Measurements from ENCODE around the gene OR5K3. TPM values are rescaled to one million over a fixed set of nuclear protein-coding genes. Genes with fewer than 3 reads are reported as not detected.

OR5K3 gene
- total RNA-seq, 4 donors from 2014 or later: not detected

GRCh38 chr3:98434412-98434811 lies 43.9 kb downstream of the OR5K3 start:
- intact Hi-C loops (cut with DNase I; ENCODE audit: low total_unique reads): no loop called here
- no peak overlapping the region for H3K4me3 ChIP-seq (ENCODE audit: low read depth, poor library complexity, severe bottlenecking)
- WGBS, 2 donors: 69 to 77% methylated on average over 4 of the region's 4 CpGs
- TF ChIP-seq CTCF (IDR thresholded peaks at IDR 0.05) (no peak), POLR2A (IDR thresholded peaks at IDR 0.05) (no peak)
- DNase-seq (ENCODE audit: low spot score in 2 of 2): no peak

- H3K4me3 ChIP-seq (ENCODE audit: low read depth, poor library complexity, severe bottlenecking): no peak overlapping the region
- no peak for TF ChIP-seq CTCF (IDR thresholded peaks at IDR 0.05)
- TF ChIP-seq POLR2A (IDR thresholded peaks at IDR 0.05): no peak
- no peak for DNase-seq (ENCODE audit: low spot score in 2 of 2)
- intact Hi-C loops (cut with DNase I; ENCODE audit: low total_unique reads): no loop called here
Measured at GRCh38 chr3:98440283-98440682, 49.8 kb downstream of the OR5K3 start.

Other genes with a start within 250 kb of the OR5K3 start
- not detected for gene OR5H14, start 243.2 kb upstream of the OR5K3 start, total RNA-seq
- not detected for gene OR5H15, start 224.0 kb upstream of the OR5K3 start, total RNA-seq
- not detected for gene OR5H6, start 126.4 kb upstream of the OR5K3 start, total RNA-seq
- not detected for gene OR5H2, start 108.2 kb upstream of the OR5K3 start, total RNA-seq
- gene OR5K4, start 36.8 kb upstream of the OR5K3 start, total RNA-seq: not detected
- gene OR5K1, start 72.5 kb downstream of the OR5K3 start, total RNA-seq: not detected
- not detected for gene OR5K2, start 107.0 kb downstream of the OR5K3 start, total RNA-seq
- 100 to 1,000 TPM; 118 to 323 (median 215) TPM for gene CLDND1, start 132.2 kb downstream of the OR5K3 start, total RNA-seq
- not detected for gene GPR15, start 141.3 kb downstream of the OR5K3 start, total RNA-seq
- 10 to 100 TPM; 21.8 to 28.6 (median 25.0) TPM for gene CPOX, start 202.9 kb downstream of the OR5K3 start, total RNA-seq